Colonic mucosa (tissue), 4 donors: ENCODE measurements around the gene APH1A. TPM values are rescaled to one million over a fixed set of nuclear protein-coding genes. Genes with fewer than 3 reads are reported as not detected.
"Not testable (repeated sequence)": the region's sequence is repeated elsewhere in the genome, so short reads cannot be mapped to it uniquely, and the experiment has no call there.

Source experiments
- DNase-seq: peaks from one replicate; pipeline ENCODE4 v3.0.0-alpha.2; 2020
- H3K27ac ChIP-seq: fragments of 200-600 bp; one replicate; pipeline ENCODE4 v1.8.0; 2021
- H3K27me3 ChIP-seq: fragments of 200-600 bp; one replicate; pipeline ENCODE4 v1.8.0; 2021
- H3K36me3 ChIP-seq: fragments of 200-600 bp; one replicate; pipeline ENCODE4 v1.8.0; 2021
- H3K4me1 ChIP-seq: fragments of 200-600 bp; one replicate; pipeline ENCODE4 v1.8.0; 2021; ENCODE audit warnings: mild to moderate bottlenecking
- H3K4me3 ChIP-seq: fragments of 200-600 bp; one replicate; pipeline ENCODE4 v1.8.0; 2021
- H3K9ac ChIP-seq, 2 donors: one replicate each; pipeline ENCODE4 v1.7.0; 2013; ENCODE audit warnings: control low read depth in 2 of 2, low read depth in 2 of 2, low read length in 2 of 2
- H3K9me3 ChIP-seq: fragments of 200-600 bp; one replicate; pipeline ENCODE4 v1.8.0; 2021
- intact Hi-C: fragments of 100-400 bp; cut with DNase I; formaldehyde crosslinking; loops from one replicate; pipeline ENCODE4 v1.14.1; 2022
- total RNA-seq, 2 donors: library from RNA; stranded (reverse); fragmentation: NEBNext Ultra II Directional in 1 of 2; extraction: Animal tissue kit (Norgen Biotek cat#: 25700) in 1 of 2; gene quantifications; one replicate each; pipeline ENCODE4 v1.2.1, GENCODE V29; 2021
- TF ChIP-seq, protein P1 (sequence below): fragments of 200-600 bp; IDR thresholded peaks from one replicate; pipeline ENCODE4 v1.8.0; 2022; ENCODE audit warnings: antibody characterized with exemption, mild to moderate bottlenecking
- donor health status: healthy.
- donor health status: DM: no; HTN: no; CAD: no.
- donor health status: DM: no; HTN: no; CAD: no.

APH1A gene
- total RNA-seq, 2 donors from 2014 or later, result 180 to 209 TPM

DNA sequence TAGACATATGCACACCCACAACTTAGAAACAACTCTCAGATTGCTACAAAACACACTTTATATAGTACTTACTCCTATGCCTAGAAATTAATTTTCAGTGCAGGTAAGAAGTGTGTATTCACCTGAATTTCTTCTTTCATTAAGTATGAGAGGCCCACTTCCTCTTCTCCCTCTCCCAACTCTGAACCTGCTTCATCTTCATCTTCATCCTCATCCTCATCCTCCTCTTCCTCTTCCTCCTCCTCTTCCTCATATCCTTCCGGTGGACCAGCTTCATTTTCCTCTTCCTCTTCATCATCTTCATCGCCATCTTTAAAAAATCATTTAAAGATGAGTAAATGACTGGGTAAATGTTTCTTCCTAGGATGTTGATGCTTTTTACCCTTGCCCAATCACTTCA, 42.3 kb downstream of the APH1A start:
- H3K4me3 ChIP-seq, result no peak overlapping the region
- intact Hi-C loops, result no loop called here
- no peaks in the 10 kb centered on the region for H3K36me3 ChIP-seq
- no peak overlapping the region for H3K27ac ChIP-seq
- TF ChIP-seq, protein P1, sequence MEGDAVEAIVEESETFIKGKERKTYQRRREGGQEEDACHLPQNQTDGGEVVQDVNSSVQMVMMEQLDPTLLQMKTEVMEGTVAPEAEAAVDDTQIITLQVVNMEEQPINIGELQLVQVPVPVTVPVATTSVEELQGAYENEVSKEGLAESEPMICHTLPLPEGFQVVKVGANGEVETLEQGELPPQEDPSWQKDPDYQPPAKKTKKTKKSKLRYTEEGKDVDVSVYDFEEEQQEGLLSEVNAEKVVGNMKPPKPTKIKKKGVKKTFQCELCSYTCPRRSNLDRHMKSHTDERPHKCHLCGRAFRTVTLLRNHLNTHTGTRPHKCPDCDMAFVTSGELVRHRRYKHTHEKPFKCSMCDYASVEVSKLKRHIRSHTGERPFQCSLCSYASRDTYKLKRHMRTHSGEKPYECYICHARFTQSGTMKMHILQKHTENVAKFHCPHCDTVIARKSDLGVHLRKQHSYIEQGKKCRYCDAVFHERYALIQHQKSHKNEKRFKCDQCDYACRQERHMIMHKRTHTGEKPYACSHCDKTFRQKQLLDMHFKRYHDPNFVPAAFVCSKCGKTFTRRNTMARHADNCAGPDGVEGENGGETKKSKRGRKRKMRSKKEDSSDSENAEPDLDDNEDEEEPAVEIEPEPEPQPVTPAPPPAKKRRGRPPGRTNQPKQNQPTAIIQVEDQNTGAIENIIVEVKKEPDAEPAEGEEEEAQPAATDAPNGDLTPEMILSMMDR, result no peak
- no peak for DNase-seq
- H3K27me3 ChIP-seq, result no peaks in the 10 kb centered on the region
- H3K4me1 ChIP-seq, result no peaks in the 10 kb centered on the region
- no peaks in the 10 kb centered on the region for H3K9me3 ChIP-seq
- no peak overlapping the region for H3K9ac ChIP-seq

DNA sequence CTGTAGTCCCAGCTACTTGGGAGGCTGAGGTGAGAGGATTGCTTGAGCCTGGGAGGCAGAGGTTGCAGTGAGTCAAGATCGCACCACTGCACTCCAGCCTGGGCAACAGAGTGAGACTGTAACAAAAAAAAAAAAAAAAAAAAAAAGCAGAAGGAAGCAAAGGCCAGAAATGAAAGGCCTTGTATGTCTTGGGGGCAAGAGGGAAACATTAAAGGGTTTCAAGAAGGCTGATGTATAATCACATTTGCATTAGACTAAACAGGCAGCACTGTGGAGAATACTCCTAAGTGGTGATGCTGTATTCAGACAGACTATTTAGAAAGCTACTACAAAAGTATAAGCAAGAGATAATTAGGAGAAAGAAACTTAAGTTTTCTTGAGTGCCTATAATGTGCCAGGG, 43.3 kb downstream of the APH1A start:
- Histone ChIP-seq H3K9me3 (no peaks in the 10 kb centered on the region), H3K27ac (no peak overlapping the region), H3K9ac (no peak overlapping the region), H3K4me1 (no peaks in the 10 kb centered on the region), H3K36me3 (no peaks in the 10 kb centered on the region), H3K4me3 (no peak overlapping the region), H3K27me3 (no peaks in the 10 kb centered on the region)
- TF ChIP-seq, protein P1, result no peak
- intact Hi-C loops, result no loop called here
- DNase-seq, result no peak

DNA sequence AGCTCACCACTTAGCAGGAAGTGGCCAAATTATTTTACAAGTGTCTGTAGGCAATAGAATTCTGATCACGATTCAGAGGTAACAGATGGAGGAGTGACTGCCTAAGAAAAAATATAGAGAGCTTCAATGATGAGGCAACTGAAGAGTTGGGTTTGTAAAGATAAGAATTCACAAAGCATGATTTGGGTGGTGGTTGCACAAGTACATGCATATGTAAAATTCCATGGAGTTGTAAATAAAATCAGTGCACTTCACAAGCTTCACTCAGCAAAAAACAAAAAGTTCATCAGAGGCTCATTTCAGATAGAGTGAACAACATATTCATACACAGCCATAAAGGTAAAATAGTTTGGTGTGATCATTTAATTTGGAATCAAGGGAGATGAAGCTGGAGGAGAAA, 43.8 kb downstream of the APH1A start:
- intact Hi-C loops, result no loop called here
- no peaks in the 10 kb centered on the region for H3K36me3 ChIP-seq
- TF ChIP-seq, protein P1, result no peak
- H3K9me3 ChIP-seq, result no peaks in the 10 kb centered on the region
- no peak overlapping the region for H3K27ac ChIP-seq
- H3K4me3 ChIP-seq, result no peak overlapping the region
- no peak for DNase-seq
- H3K4me1 ChIP-seq, result no peaks in the 10 kb centered on the region
- H3K27me3 ChIP-seq, result no peaks in the 10 kb centered on the region
- H3K9ac ChIP-seq, result no peak overlapping the region

DNA sequence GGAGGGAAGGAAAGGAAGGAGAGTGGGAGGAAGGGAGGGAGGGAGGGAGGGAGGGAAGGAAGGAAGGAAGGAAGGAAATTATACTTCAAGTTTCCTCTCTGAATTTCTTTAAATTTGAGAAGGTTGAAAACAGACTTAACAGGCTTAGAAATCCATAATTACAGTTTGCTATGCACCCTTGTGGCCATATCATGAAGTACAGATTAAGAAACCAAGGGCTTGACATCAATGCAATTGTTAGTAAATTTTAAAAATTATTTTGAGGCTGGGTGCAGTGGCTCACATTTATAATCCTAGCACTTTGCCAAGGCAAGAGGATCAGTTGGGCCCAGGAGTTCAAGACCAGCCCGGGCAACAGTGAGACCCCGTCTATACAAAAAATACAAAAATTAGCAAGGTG, 47.3 kb downstream of the APH1A start:
- intact Hi-C loops, result no loop called here
- no peak for DNase-seq
- Histone ChIP-seq H3K4me1 (no peaks in the 10 kb centered on the region), H3K27ac (no peak overlapping the region), H3K9ac (no peak overlapping the region), H3K27me3 (no peaks in the 10 kb centered on the region), H3K4me3 (no peak overlapping the region), H3K36me3 (no peaks in the 10 kb centered on the region), H3K9me3 (no peaks in the 10 kb centered on the region)
- TF ChIP-seq, protein P1, result peak; percentile 41

DNA sequence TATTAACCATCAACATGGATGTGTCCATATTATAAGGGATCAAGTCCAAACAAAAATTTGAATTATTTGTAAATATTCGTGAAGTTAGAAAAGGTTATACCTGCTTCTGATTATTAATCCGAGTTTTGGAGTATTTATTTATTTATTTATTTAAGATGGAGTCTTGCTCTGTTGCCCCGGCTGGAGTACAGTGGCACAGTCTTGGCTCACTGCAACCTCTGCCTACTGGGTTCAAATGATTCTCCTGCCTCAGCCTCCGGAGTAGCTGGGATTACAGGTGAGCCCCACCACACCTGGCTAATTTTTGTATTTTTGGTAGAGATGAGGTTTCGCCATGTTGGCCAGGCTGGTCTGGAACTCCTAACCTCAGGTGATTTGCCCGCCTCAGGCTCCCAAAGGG, 53.0 kb downstream of the APH1A start:
- H3K9ac ChIP-seq, intact Hi-C loops, DNase-seq, H3K27ac ChIP-seq, H3K36me3 ChIP-seq, H3K9me3 ChIP-seq, H3K4me3 ChIP-seq, H3K27me3 ChIP-seq, H3K4me1 ChIP-seq: not testable (repeated sequence)

Other genes starting within 250 kb of the APH1A start
- 10 to 100 TPM; 30.3 to 30.6 TPM for gene VPS45, start 201.2 kb downstream of the APH1A start, total RNA-seq
- 10 to 100 TPM in 1 of 2 donors, 1 to 10 TPM in 1; 5.4 to 30.8 TPM for gene PLEKHO1, start 119.1 kb downstream of the APH1A start, total RNA-seq
- gene ANP32E, start 32.9 kb downstream of the APH1A start, total RNA-seq, result 10 to 100 TPM; 18.5 to 36.3 TPM
- gene CA14, start 11.2 kb downstream of the APH1A start, total RNA-seq, result under 1 TPM; 0.22 to 0.29 TPM
- gene C1orf54, start 3.8 kb upstream of the APH1A start, total RNA-seq, result 1 to 10 TPM; 2.7 to 6.0 TPM
- gene CIART, start 13.5 kb upstream of the APH1A start, total RNA-seq, result 1 to 10 TPM in 1 of 2 donors, under 1 TPM in 1; 0.69 to 1.6 TPM
- 10 to 100 TPM; 42.7 to 68.6 TPM for gene MRPS21, start 24.8 kb upstream of the APH1A start, total RNA-seq
- gene PRPF3, start 52.5 kb upstream of the APH1A start, total RNA-seq, result 10 to 100 TPM; 43.4 to 47.3 TPM
- gene RPRD2, start 95.1 kb upstream of the APH1A start, total RNA-seq, result 10 to 100 TPM; 27.0 to 28.9 TPM
- 10 to 100 TPM; 19.1 to 30.4 TPM for gene TARS2, start 218.4 kb upstream of the APH1A start, total RNA-seq
- gene ECM1, start 239.1 kb upstream of the APH1A start, total RNA-seq, result 10 to 100 TPM in 1 of 2 donors, 1 to 10 TPM in 1; 6.3 to 10.5 TPM
- gene FALEC, start 246.7 kb upstream of the APH1A start, total RNA-seq, result not detected